Pancreas (tissue), 10 donors: Measurements from ENCODE around the gene EMILIN3. TPM values are rescaled to one million over a fixed set of nuclear protein-coding genes. Genes with fewer than 3 reads are reported as not detected.

Experiments
- ATAC-seq, 4 donors: fragments of 200-7000 bp; cut with Tn5 transposase; one replicate each; pipeline versions ENCODE4 v1.8.0 to v1.9.1; 2020; ENCODE audit warnings: mild to moderate bottlenecking in 4 of 4, moderate library complexity in 4 of 4
- DNase-seq, 6 donors: peaks; one replicate each; pipeline ENCODE4 v3.0.0-alpha.2; 2020
- FAIRE-seq: peaks from 2 replicates; lab custom pipeline; 2012; peaks lifted over from hg19 to GRCh38; lab: Jason Lieb, UNC
- H3K27ac ChIP-seq, 4 donors: fragments of 200-600 bp; sonication (generic); 1 replicate in 3 of 4; 2 replicates in 1 of 4; pipeline versions ENCODE4 v1.5.0 to v1.8.0; 2020
- H3K27me3 ChIP-seq, 4 donors: fragments of 200-600 bp; one replicate each; pipeline ENCODE4 v1.8.0; 2021
- H3K36me3 ChIP-seq, 3 donors: fragments of 200-600 bp; sonication (generic) in 1 of 3; one replicate each; pipeline versions ENCODE4 v1.5.0 to v1.8.0; 2020 to 2021
- H3K4me1 ChIP-seq, 3 donors: fragments of 200-600 bp; one replicate each; pipeline ENCODE4 v1.8.0; 2021
- H3K4me3 ChIP-seq, 4 donors: fragments of 200-600 bp; sonication (generic) in 2 of 4; one replicate each; pipeline versions ENCODE4 v1.5.0 to v1.8.0; 2020 to 2021
- H3K9me3 ChIP-seq, 4 donors: fragments of 200-600 bp; one replicate each; pipeline ENCODE4 v1.8.0; 2021
- CTCF ChIP-seq, 4 donors: fragments of 200-600 bp; sonication (generic) in 3 of 4; IDR thresholded peaks; one replicate each; pipeline versions ENCODE4 v1.5.0 to v1.8.0; 2021; ENCODE audit warnings: antibody characterized with exemption in 4 of 4
- WGBS, 2 donors: extraction: QIAGEN DNeasy Blood & Tissue Kit; methylation state at CpG; one replicate each; pipeline ENCODE4 v1.1.7; 2013; 5-methylcytosine and 5-hydroxymethylcytosine counted together
- intact Hi-C, 3 donors: fragments of 100-400 bp; cut with DNase I; formaldehyde crosslinking; loops; one replicate each; pipeline versions ENCODE4 v1.11.1 to v1.14.2; 2022
- polyA plus RNA-seq, 2 donors: library from polyadenylated mRNA; stranded (reverse); fragments of 200-250 nt; gene quantifications; one replicate each; pipeline ENCODE4 v1.2.3, GENCODE V29; 2013
- total RNA-seq, 6 donors: library from RNA; stranded (reverse); fragmentation: NEBNext Ultra II Directional in 4 of 6; extraction: Animal tissue kit (Norgen Biotek cat#: 25700) in 4 of 6; gene quantifications; one replicate each; pipeline versions ENCODE4 v1.2.1 to v1.2.4, GENCODE V29; 2021 to 2023
- donor health status: healthy with polysubstance abuse.
- donor health status: DM: no; HTN: no; CAD: no; lungs with moderate emphysema.
- donor health status: DM: no; HTN: no; CAD: no.
- donor health status: control.
- donor health status: control.
- donor health status: Bipolar disorder and iron deficiency.
- donor health status: DM: yes; HTN: yes; CAD: no.
- donor health status: DM: no; HTN: no; CAD: no.
- donor health status: DM: no; HTN: no; CAD: no.
- donor health status: DM: yes; HTN: yes; CAD: no.

Gene EMILIN3
- total and polyA plus RNA-seq, 8 donors: 0.04 to 0.33 (median 0.06) TPM; not detected in 3

DNA sequence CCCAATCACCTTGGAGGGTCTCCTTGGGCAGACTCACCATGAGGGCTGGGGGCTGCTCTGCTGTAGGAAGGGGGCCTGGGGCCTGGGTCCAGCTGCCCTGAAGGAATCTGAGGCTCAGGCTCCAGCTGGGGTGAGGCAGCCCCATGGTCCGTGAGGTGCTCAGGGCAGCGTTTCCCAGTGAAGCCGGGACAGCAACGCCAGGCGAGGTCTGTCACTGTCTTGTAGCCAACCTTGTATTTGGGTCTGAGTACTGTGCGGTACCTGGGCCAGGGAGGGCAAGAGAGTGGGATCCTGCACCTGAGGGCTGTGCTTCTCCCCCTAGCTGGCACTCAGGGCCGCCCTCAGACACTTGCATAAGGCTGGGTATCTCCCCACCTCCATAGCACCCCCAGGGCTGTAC lies 3.0 kb downstream of the EMILIN3 start:
- intact Hi-C loops: no loop called here
- Histone ChIP-seq H3K4me3 (no peak overlapping the region), H3K27ac (no peak overlapping the region), H3K4me1 (no peaks in the 10 kb centered on the region), H3K36me3 (no peaks in the 10 kb centered on the region), H3K9me3 (no peaks in the 10 kb centered on the region), H3K27me3 (peaks cover 0 to 13% (median 0%) of the 10 kb centered on the region in 4 donors)
- no peak for FAIRE-seq
- no peak for ATAC-seq
- no peak for TF ChIP-seq CTCF (IDR thresholded peaks at IDR 0.05)
- WGBS, 2 donors: 89 to 91% methylated on average over 7 of the region's 7 CpGs
- no peak for DNase-seq

DNA sequence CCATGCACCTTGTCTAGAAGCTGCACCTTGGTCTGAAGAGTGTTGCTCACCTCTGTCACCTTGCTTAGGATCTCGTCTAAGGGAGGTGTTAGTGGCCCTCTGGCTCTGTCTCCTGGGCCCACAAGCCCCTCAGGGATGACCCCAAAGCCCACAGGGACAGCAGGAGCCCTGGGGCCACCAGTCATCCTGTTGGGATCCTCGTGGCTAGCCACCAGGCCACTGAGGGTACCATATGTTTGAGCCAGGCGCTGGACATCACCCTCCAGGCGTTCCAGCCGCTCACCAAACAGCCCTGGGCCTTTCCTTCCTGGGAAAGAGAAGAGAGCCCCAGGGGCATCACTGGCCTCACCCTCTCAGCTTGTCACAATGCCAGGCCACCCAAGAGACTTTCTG lies 3.9 kb downstream of the EMILIN3 start:
- Histone ChIP-seq H3K9me3 (no peaks in the 10 kb centered on the region), H3K4me3 (no peak overlapping the region), H3K36me3 (peaks cover 0 to 1% (median 0%) of the 10 kb centered on the region in 3 donors), H3K27me3 (peaks cover 0 to 13% (median 0%) of the 10 kb centered on the region in 4 donors), H3K4me1 (no peaks in the 10 kb centered on the region), H3K27ac (no peak overlapping the region)
- intact Hi-C loops: no loop called here
- WGBS, 2 donors: 81 to 83% methylated on average over 5 of the region's 5 CpGs
- DNase-seq (no peak), ATAC-seq (no peak), FAIRE-seq (no peak)
- TF ChIP-seq CTCF (IDR thresholded peaks at IDR 0.05): no peak

- H3K27ac ChIP-seq: no peak overlapping the region
- TF ChIP-seq CTCF (IDR thresholded peaks at IDR 0.05): no peak
- DNase-seq (peak in 4 of 6 donors; percentile 33 to 78 (median 50)), FAIRE-seq (no peak), ATAC-seq (peak in 3 of 4 donors; percentile 15 to 50 (median 42))
- H3K9me3 ChIP-seq: no peaks in the 10 kb centered on the region
- peaks cover 0 to 7% (median 0%) of the 10 kb centered on the region in 3 donors for H3K36me3 ChIP-seq
- WGBS, 2 donors: 49 to 52% methylated on average over 44 to 45 of the region's 45 CpGs
- H3K27me3 ChIP-seq: peaks cover 0 to 13% (median 0%) of the 10 kb centered on the region in 4 donors
- no peak overlapping the region for H3K4me3 ChIP-seq
- intact Hi-C loops: no loop called here
- no peaks in the 10 kb centered on the region for H3K4me1 ChIP-seq
Measured at GRCh38 chr20:41361757-41362747, 4.6 kb downstream of the EMILIN3 start.

DNA sequence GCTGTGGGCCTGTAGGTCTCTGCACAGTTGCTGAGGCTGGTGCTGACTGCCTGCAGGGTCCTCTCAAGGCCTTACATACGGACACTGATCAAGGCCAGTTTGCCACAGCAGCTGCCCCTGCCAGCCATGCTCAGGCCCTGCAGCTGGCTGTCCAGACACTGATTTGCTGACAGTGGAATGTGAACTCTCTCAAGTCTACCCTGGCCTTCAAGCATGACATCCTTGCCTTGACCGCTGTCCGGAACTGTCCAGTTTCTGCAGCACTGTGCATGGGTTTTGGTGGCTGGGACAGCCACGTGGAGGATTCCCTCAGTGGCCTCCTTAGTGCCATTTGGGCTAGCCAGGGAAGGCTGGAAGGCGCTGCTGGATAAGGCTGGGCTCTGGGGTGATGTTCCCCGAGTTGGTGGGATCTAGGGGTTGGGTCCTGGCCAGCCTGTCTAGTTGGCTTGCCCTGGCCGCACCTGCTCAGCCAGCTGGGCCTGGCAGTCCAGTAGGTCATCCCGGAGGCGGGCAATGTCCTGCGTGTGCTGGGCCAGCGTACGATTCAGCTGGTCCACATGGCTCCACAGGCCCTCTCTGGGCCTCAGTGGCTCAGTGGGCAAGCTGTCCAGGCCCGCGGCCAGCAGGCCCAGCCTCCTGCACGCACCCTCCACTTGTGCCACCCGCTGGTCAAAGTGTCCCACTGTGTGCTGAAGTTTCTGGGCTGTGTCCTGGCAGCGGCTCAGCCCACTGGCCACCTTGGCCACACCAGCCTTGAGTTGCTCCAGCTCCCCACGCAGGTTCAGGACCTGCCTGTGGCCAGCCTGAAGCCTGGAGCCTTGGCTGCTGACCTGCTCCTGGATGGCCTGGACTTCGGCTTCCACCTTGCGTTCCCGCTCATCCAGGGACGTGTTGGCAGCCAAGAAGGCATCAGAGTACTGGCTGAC lies 5.5 kb downstream of the EMILIN3 start:
- Histone ChIP-seq H3K4me1 (no peaks in the 10 kb centered on the region), H3K27ac (no peak overlapping the region), H3K36me3 (peaks cover 0 to 7% (median 0%) of the 10 kb centered on the region in 3 donors), H3K27me3 (peaks cover 0 to 13% (median 0%) of the 10 kb centered on the region in 4 donors), H3K9me3 (no peaks in the 10 kb centered on the region), H3K4me3 (no peak overlapping the region)
- TF ChIP-seq CTCF (IDR thresholded peaks at IDR 0.05): no peak
- ATAC-seq (peak in 2 of 4 donors; percentile 3 to 13), FAIRE-seq (no peak), DNase-seq (no peak)
- intact Hi-C loops: no loop called here
- 90 to 91% methylated on average over 22 of the region's 22 CpGs for WGBS, 2 donors
